Activated CD4-positive, CD25-positive, alpha-beta regulatory T cell (primary cell): ENCODE measurements around the gene NOM1.

Experiments
- DNase-seq, 4 experiments: peaks; one replicate each; lab custom pipeline; 2025; lab: John Stamatoyannopoulos, UW

NOM1 gene

DNA sequence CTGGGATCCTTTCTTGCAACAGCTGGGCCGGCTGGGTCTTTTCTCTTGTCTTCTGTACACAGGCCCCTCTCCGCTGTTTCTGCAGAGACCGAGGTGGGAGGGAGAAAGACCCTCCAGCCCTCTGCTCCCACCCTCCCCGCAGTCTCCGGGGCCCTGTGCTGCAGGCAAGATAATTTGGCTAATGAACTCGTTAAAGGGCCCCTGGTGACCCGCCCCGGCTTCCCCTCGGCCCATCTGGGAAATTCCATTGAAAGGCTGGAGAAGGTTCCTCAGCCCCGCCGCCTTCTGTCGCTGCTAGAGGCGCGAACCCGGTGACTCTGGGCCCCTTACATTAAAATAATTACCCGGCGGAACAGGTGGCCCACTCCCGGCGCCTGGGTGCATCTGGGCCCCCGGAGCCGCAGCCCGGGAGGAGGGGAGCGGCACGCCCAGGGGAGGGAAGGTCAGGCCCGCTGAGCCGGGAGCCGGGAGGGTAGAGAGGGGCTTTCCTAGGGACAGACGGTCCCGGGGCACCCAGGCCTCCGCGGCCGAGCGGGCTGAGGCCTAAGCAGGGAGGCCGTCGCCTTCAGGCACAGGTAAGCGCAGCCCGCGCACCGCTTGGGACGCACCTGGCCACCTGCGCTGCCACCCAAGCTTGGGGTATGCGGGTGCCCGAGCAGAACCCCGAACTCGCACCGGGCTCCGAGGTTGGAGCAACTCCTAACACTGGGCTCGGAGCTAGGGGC lies 68.3 kb downstream of the NOM1 start:
- DNase-seq: no peak

DNA sequence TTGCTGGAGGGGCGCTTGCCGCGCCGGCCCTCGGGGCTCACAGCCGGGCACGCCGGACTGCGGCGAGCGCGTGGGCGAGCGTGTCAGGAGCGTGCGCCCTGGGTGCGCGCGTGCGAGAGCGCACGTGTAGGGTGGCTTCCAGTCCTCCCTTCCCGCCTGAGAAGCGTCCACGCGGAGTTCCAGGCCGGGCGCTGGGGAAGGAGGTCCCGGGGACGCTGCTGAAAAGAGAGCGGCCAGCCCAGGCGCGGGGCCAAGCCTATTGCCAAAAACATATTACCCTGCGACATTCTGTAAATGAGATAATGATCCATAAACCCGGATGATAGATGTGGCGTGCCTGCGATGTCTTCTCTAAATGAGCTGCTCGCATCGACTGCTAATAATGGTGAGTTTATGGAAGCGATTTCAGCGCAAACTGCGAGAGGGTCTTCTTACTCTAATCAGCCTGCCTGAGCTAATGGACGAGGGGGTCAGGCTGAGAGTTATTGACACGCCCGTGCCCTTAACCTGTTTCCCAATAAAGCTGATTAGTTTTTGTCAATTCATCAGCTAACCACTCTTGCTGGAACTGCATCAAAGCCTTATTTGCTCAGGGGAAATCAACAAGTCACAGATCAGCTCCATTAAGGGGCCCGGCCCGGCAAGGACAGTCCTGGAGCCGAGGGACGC lies 69.0 kb downstream of the NOM1 start:
- DNase-seq: no peak

DNA sequence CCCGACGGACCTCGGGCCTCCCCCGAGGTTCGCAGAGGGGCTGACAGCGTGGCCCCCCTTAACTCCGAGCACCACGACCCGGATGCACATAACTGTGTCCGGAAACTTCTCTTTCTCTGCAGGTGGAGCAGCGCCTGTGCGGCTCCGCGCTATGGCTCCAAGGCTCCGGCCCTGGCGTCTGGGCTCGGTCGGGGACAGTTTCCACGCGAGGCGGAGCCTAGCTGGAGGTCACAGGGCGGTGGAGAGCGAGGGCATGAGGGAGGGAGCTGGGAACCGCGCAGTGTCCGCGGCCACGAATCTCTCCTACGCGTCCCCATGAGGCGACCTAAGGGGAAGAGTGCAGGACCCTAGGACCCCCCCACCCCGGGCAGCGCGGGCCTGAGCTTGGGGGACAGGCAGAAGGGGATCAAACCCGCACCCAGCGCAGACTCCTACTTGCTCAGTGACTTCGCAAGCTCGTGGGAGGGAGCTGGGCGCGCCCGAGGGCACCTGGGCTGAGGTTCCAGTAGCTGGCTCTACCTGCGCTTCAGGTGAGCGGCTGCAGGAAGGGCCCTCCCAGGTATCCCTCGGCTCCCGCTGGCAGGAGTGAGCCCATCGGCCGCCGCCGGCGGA lies 69.6 kb downstream of the NOM1 start:
- no peak for DNase-seq

DNA sequence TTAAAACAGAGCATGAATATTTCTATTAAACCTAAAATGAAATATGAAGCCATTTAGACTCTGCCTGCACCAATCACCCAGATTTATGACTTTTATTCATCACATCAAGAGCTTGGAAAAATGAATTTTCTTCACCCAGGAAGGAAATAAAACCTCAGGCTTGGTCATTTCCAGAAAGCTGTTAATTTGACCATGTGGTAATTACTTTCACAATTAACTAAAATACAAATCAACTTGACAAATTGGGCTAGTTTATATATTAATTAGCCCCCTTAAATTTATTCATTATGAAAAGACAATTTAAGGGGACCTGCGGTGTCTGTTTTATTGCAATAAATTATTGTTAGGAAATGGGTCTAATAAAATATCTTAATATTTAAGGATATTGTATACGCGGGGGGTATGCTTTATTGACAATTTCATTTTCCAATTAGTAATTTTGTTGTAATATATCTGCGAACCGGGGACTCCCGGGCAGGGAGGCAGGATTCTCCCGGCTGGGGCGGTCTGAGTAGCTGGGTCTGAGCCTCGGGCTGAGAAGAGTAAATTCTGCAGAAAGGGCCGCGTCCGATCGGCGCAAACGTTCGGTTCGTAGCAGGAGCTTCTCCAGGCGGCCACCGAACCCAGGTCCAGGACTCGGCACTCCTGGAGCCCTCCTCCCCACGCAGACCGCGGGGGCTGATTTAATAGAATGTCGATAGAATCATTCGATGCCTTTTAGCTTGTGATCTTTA lies 70.4 kb downstream of the NOM1 start:
- DNase-seq: no peak

DNA sequence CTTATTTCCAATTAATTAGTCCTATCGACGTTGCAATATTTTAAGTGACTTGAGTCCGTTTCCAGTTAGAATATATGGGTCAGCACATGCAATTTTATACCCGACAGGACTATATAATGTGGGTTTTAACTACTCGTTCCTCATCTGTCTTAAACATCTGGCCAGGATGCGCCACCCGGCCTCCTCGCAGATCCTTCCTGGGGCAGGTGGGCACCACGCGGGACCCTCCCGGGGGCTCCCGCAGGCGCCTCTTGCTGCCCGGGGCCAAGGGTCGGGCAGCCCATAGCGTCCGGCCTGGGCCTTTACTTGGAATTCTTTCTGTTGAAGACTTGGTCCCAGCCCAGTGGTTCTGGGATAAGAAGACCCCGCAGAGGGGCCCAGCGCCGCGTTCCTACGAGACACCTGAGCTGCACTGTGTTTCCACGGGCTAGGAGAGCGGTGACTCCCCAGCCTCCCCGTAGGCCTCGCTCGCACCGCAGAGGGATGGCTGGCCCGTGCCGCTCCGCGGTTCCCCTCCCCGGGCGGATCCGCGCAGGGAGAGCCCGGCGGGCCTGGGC lies 71.1 kb downstream of the NOM1 start:
- DNase-seq: no peak

DNA sequence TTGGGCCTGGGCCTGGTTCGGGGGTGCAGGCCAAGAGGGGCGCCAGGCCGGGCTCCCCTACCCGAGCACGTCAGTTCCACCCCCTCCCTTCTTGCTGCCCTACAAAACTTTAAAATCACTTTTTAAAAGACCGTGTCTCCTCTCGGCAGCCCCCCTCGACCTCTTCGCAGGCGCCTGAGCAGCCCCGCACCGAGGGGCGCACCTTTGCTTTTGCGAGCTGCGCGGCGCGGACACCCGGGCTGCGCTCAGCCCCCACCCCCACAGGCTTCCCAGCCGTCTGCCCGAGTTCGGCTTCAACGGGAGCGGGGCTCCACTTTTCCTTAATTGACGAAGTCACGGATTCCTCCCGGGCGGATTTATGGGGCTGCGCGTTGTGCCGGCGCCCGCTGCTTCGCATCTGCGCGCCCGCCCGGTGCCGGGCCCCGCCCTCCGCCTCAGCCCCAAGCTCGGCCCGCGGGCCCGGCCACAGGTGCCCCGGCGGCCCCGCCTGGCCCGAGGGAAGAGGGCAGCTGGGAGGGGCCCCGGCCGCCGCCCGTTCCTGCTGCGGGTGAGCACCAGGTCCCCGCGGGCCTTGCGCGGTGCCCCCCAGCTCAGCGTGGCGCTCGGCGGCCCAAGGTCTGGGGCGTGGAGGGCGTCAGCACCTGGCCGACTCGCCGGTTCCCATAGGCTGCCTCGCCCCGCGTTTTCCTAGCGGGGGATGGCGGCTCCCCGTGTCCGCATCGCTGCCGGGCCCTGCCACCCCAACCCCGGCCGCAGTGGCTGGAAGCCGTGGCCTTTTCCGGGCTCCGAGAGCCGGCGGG lies 71.8 kb downstream of the NOM1 start:
- no peak for DNase-seq

DNA sequence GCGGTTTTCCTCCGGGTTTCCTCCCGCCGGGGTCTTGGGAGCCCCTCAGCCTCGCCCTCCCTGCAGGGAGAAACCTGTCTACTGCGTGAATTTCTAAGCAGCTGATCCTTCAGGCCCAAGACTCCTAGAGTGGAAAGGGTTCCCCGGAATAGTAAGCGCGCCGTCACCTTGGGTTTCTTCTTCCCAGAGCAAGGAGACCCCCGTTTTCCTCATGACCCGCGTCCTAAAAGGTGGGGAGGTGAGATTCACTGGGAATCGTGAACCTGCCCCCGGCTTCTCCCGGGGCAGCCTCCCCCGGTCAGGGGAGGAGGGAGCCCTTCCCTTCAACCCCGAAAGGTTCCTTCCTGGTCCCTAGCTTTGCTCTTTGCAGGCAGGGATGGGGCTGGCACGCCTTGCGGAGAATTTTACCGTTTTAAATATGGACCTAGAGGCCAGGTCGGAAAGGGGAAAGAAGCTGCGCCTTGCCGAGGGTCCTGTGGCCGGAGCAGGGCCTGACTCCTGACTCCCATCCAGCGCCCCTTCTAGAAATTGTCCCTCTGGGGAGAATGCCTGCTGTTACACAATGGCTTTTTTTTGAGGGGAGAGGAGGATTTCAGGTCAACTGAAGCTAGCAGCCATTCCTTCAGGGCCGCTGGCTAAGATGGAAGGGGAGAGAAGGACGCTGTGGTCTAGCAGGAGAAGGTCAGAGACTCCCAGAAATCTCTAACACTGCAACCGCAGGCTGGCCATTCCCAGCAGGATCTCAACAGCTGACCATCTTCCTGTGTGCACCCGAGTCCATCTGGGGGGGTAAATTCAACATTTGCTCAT lies 72.6 kb downstream of the NOM1 start:
- no peak for DNase-seq
